Large intestine (tissue), 3 donors: ENCODE data around the gene TMEM37. TPM values are rescaled to one million over a fixed set of nuclear protein-coding genes. Genes with fewer than 3 reads are reported as not detected.

Experiments used
- DNase-seq, 2 donors: peaks; one replicate each; pipeline versions ENCODE4 v3.0.0 to v3.0.0-alpha.2; 2013
- H3K27ac ChIP-seq: one replicate; pipeline ENCODE4 v1.5.1; 2013; ENCODE audit warnings: low read length
- H3K27me3 ChIP-seq: 2 replicates; pipeline ENCODE4 v1.6.1; 2013; ENCODE audit warnings: low read length; ENCODE audit not compliant: control insufficient read depth, insufficient read depth
- H3K36me3 ChIP-seq: 2 replicates; pipeline ENCODE4 v1.6.1; 2013; ENCODE audit warnings: low read length; ENCODE audit not compliant: control insufficient read depth, insufficient read depth
- H3K4me1 ChIP-seq: one replicate; pipeline ENCODE4 v1.6.1; 2013; ENCODE audit warnings: low read length; ENCODE audit not compliant: control insufficient read depth, insufficient read depth
- H3K4me3 ChIP-seq: one replicate; pipeline ENCODE4 v1.5.1; 2013; ENCODE audit warnings: low read length
- H3K9me3 ChIP-seq: one replicate; pipeline ENCODE4 v1.6.1; 2013; ENCODE audit warnings: mild to moderate bottlenecking, low read depth, low read length, moderate library complexity; ENCODE audit not compliant: control insufficient read depth
- WGBS: methylation state at CpG from one replicate; pipeline ENCODE4 v1.1.5; 2013; ENCODE audit warnings: low lambda C conversion rate; ENCODE audit not compliant: insufficient coverage; 5-methylcytosine and 5-hydroxymethylcytosine counted together
- polyA plus RNA-seq: library from polyadenylated mRNA; unstranded; fragments of 120-200 nt; gene quantifications from one replicate; pipeline ENCODE4 v1.2.1, GENCODE V29; 2013

Gene TMEM37
- polyA plus RNA-seq, 1 donor = 70.7 TPM

DNA sequence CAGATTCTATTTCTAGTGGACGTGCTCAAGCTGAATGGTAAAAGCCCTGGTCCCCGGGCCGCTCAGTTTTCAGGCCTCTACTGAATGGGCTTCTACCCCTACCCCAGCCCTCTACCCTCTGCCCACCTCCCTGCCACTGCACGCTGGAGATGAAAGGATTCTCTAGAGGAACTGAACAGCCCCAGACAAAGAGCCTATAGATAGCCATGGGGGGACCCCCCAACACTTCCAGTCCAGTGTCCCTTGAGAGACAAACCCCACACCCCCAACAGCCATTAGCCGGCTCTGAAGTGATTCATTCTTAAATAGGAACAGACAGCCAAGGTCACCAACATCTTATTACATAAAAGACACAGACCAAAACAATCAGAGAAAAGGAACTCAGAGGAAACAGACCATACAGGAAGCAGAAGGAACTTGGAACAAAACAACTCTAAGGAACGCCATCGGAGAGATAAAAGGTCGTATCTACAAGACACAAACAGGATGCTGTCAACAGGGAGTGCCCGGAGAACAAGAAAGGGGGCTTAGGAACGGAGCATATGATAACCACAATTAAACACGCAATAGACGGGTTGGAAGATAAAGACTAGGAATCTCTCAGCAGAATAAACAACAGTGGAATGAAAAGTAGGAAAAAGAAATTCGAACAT is 23.5 kb downstream of the TMEM37 start:
- H3K27me3 ChIP-seq = no peaks in the 10 kb centered on the region
- no peak overlapping the region for H3K4me3 ChIP-seq
- no peak overlapping the region for H3K27ac ChIP-seq
- peaks cover 31% of the 10 kb centered on the region for H3K36me3 ChIP-seq
- WGBS = 80% methylated on average over 9 of the region's 13 CpGs
- no peak for DNase-seq
- no peaks in the 10 kb centered on the region for H3K4me1 ChIP-seq
- no peaks in the 10 kb centered on the region for H3K9me3 ChIP-seq

- no peaks in the 10 kb centered on the region for H3K4me1 ChIP-seq
- WGBS = no CpG with 5 or more reads among the region's 2 CpGs
- no peaks in the 10 kb centered on the region for H3K27me3 ChIP-seq
- H3K36me3 ChIP-seq = peaks cover 29% of the 10 kb centered on the region
- H3K9me3 ChIP-seq = no peaks in the 10 kb centered on the region
- no peak overlapping the region for H3K27ac ChIP-seq
- DNase-seq = no peak
- no peak overlapping the region for H3K4me3 ChIP-seq
These were observed 28.4 kb downstream of the TMEM37 start for GRCh38 chr2:119460076-119460475.

DNA sequence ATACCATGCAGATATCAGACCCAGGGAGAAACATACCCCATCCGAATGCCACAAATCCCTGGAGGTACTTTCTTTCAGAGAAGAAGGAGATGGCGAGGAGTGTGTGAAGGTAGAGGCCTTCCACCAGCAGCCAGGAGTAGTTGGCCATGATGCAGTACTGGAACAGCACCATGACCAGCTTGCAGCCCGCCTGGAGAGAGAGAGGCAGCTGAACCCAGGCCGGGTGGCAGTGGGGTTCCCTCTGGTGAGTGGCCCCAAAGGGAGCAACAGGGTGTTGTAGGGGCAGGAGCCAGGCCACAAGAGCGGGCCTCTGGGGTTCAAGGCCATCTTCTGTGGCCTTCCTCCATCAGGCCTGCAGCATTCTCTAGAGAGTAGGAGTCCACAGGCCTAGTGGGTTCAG is 30.2 kb downstream of the TMEM37 start:
- Histone ChIP-seq H3K36me3 (peaks cover 33% of the 10 kb centered on the region), H3K4me1 (no peaks in the 10 kb centered on the region), H3K27ac (no peak overlapping the region), H3K9me3 (no peaks in the 10 kb centered on the region), H3K4me3 (no peak overlapping the region), H3K27me3 (no peaks in the 10 kb centered on the region)
- WGBS = no CpG with 5 or more reads among the region's 5 CpGs
- DNase-seq = no peak

DNA sequence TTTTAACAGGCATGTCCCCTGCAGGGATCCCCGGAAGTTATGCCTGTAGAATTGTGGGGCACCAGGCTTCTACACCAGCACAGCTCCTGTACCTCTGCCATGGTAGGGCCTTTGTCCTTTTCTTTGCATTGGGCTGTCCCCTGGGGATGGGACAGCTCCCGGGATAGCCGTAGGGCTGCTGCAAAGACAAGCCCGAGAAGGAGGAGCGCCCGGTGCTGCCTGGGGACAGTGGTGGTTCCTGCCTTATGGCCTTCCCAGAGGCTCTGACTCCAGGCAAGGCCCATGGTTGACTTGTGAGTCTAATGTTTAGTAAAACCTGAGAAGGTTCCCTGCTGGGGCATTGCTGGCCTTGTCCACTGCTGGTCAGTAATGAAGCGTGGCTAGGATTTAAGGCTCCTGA is 30.9 kb downstream of the TMEM37 start:
- WGBS = no CpG with 5 or more reads among the region's 7 CpGs
- no peaks in the 10 kb centered on the region for H3K4me1 ChIP-seq
- H3K27ac ChIP-seq = no peak overlapping the region
- H3K9me3 ChIP-seq = no peaks in the 10 kb centered on the region
- no peak overlapping the region for H3K4me3 ChIP-seq
- peaks cover 30% of the 10 kb centered on the region for H3K36me3 ChIP-seq
- no peak for DNase-seq
- no peaks in the 10 kb centered on the region for H3K27me3 ChIP-seq

- no peak overlapping the region for H3K4me3 ChIP-seq
- H3K27me3 ChIP-seq = no peaks in the 10 kb centered on the region
- H3K36me3 ChIP-seq = peaks cover 30% of the 10 kb centered on the region
- no peak overlapping the region for H3K27ac ChIP-seq
- WGBS = no CpG with 5 or more reads among the region's 4 CpGs
- DNase-seq = no peak
- no peaks in the 10 kb centered on the region for H3K9me3 ChIP-seq
- no peaks in the 10 kb centered on the region for H3K4me1 ChIP-seq
These were observed 31.5 kb downstream of the TMEM37 start for GRCh38 chr2:119463136-119463535.

- WGBS = no CpG with 5 or more reads among the region's 9 CpGs
- Histone ChIP-seq H3K27me3 (no peaks in the 10 kb centered on the region), H3K36me3 (peaks cover 33% of the 10 kb centered on the region), H3K27ac (no peak overlapping the region), H3K4me1 (no peaks in the 10 kb centered on the region), H3K4me3 (no peak overlapping the region), H3K9me3 (no peaks in the 10 kb centered on the region)
- no peak for DNase-seq
These were observed 32.3 kb downstream of the TMEM37 start for GRCh38 chr2:119463990-119464389.

DNA sequence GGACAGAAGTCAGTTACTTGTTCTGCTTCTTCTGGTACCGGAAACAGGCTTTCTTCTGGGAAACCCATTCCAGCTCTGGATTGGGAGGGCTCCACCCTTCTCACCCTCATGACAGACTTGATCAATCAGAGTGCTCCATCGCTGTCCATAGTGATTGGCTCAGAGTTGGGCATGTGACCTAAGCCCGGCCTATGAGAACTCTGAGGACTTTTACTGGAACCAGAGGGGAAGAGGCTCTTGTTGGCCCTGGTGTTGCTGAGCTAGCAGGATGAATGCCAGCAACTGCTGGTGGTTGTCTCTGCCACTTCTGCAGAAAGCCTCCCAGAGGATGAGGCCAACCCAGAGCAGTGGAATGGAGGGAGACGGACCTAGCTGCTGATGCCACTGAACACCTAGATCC is 33.3 kb downstream of the TMEM37 start:
- H3K4me3 ChIP-seq = no peak overlapping the region
- peaks cover 30% of the 10 kb centered on the region for H3K36me3 ChIP-seq
- DNase-seq = no peak
- WGBS = no CpG with 5 or more reads among the region's 4 CpGs
- no peaks in the 10 kb centered on the region for H3K9me3 ChIP-seq
- no peak overlapping the region for H3K27ac ChIP-seq
- no peaks in the 10 kb centered on the region for H3K4me1 ChIP-seq
- no peaks in the 10 kb centered on the region for H3K27me3 ChIP-seq

- WGBS = no CpG with 5 or more reads among the region's 11 CpGs
These were observed 34.0 kb downstream of the TMEM37 start for GRCh38 chr2:119465687-119466086.

DNA sequence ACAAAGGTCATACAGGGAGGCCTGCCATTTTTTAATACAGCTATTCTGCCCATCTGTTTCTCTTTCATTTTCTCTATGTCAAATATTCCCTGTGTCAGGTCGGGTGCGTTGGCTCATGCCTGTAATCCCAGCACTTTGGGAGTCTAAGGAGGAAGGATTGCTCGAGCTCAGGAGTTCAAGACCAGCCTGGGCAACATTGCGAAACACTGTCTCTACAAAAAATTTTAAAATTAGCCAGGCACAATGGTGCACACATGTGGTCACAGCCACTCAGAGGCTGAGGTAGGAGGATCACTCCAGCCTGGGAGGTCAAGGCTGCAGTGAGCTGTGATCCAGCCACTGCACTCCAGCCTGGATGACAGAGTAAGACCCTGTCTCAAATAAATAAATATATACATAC is 34.7 kb downstream of the TMEM37 start:
- Histone ChIP-seq H3K9me3 (no peaks in the 10 kb centered on the region), H3K36me3 (peaks cover 24% of the 10 kb centered on the region), H3K4me1 (no peaks in the 10 kb centered on the region), H3K27ac (no peak overlapping the region), H3K4me3 (no peak overlapping the region), H3K27me3 (no peaks in the 10 kb centered on the region)
- no CpG with 5 or more reads among the region's 4 CpGs for WGBS
- no peak for DNase-seq

More at GRCh38 chr2:119465687-119466086, 34.0 kb downstream of the TMEM37 start:
- H3K27ac ChIP-seq = no peak overlapping the region
- no peaks in the 10 kb centered on the region for H3K4me1 ChIP-seq
- H3K9me3 ChIP-seq = no peaks in the 10 kb centered on the region
- no peak for DNase-seq
- peaks cover 25% of the 10 kb centered on the region for H3K36me3 ChIP-seq
- H3K4me3 ChIP-seq = no peak overlapping the region
- H3K27me3 ChIP-seq = no peaks in the 10 kb centered on the region

GRCh38 chr2:119468154-119468955 is 36.7 kb downstream of the TMEM37 start:
- Histone ChIP-seq H3K9me3 (no peaks in the 10 kb centered on the region), H3K27me3 (no peaks in the 10 kb centered on the region), H3K36me3 (peaks cover 23% of the 10 kb centered on the region), H3K4me3 (no peak overlapping the region), H3K4me1 (no peaks in the 10 kb centered on the region), H3K27ac (no peak overlapping the region)
- no peak for DNase-seq
- WGBS = no CpG with 5 or more reads among the region's 3 CpGs
